SK-N-SH treated with all-trans-retinoic acid at 6 μM for 48 hours (cell line): ENCODE data around the gene PCDHGA11.

Experiments used
- ATAC-seq: fragments of 200-7000 bp; cut with Tn5 transposase; 3 replicates; pipeline ENCODE4 v1.9.1; 2020; ENCODE audit warnings: mild to moderate bottlenecking, moderate library complexity
- ARNTL ChIP-seq: fragments of 450-650 bp; formaldehyde crosslinking; IDR thresholded peaks from 2 replicates; pipeline ENCODE4 v1.5.0; 2020; ENCODE audit warnings: low read depth, mild to moderate bottlenecking, moderate library complexity, borderline replicate concordance
- BACH2 ChIP-seq: fragments of 250-450 bp; sonication (Bioruptor Pico); IDR thresholded peaks from 2 replicates; pipeline ENCODE4 v1.9.0; 2021; ENCODE audit warnings: mild to moderate bottlenecking, borderline replicate concordance
- CSDC2 ChIP-seq: fragments of 250-450 bp; sonication (Bioruptor Pico); IDR thresholded peaks from 2 replicates; pipeline ENCODE4 v1.5.0; 2020; ENCODE audit warnings: mild to moderate bottlenecking, moderate library complexity
- GLIS3 ChIP-seq: fragments of 250-450 bp; sonication (Bioruptor Pico); IDR thresholded peaks from 2 replicates; pipeline ENCODE4 v1.5.0; 2020; ENCODE audit warnings: mild to moderate bottlenecking, moderate library complexity
- OSR1 ChIP-seq: fragments of 250-450 bp; sonication (Bioruptor Pico); IDR thresholded peaks from 2 replicates; pipeline ENCODE4 v1.8.0; 2022; ENCODE audit warnings: moderate library complexity, mild to moderate bottlenecking, inconsistent platforms
- PPARA ChIP-seq: fragments of 250-450 bp; sonication (Bioruptor Pico); IDR thresholded peaks from 2 replicates; pipeline ENCODE4 v1.5.0; 2020; ENCODE audit warnings: mild to moderate bottlenecking, borderline replicate concordance
- RARB ChIP-seq: fragments of 250-450 bp; sonication (Bioruptor Pico); IDR thresholded peaks from 2 replicates; pipeline ENCODE4 v1.8.0; 2021; ENCODE audit warnings: mild to moderate bottlenecking, moderate library complexity
- TCF4 ChIP-seq: fragments of 250-450 bp; sonication (Bioruptor Pico); IDR thresholded peaks from 2 replicates; pipeline ENCODE4 v1.8.0; 2021; ENCODE audit warnings: mild to moderate bottlenecking, moderate library complexity, borderline replicate concordance
- TOX ChIP-seq: fragments of 250-450 bp; sonication (Bioruptor Pico); IDR thresholded peaks from 2 replicates; pipeline ENCODE4 v1.8.0; 2021; ENCODE audit warnings: mild to moderate bottlenecking, moderate library complexity, borderline replicate concordance
- ZC3H10 ChIP-seq: fragments of 250-450 bp; sonication (Bioruptor Pico); IDR thresholded peaks from 2 replicates; pipeline ENCODE4 v1.5.1; 2021; ENCODE audit warnings: mild to moderate bottlenecking, moderate library complexity
- ZFP3 ChIP-seq: fragments of 250-450 bp; sonication (Bioruptor Pico); IDR thresholded peaks from 2 replicates; pipeline ENCODE4 v1.5.0; 2020; ENCODE audit warnings: mild to moderate bottlenecking, moderate library complexity
- ZFP30 ChIP-seq: fragments of 450-650 bp; formaldehyde crosslinking; IDR thresholded peaks from 2 replicates; pipeline ENCODE4 v1.5.0; 2022; ENCODE audit warnings: mild to moderate bottlenecking, moderate library complexity
- ZNF565 ChIP-seq: fragments of 450-650 bp; formaldehyde crosslinking; conservative IDR thresholded peaks from 2 replicates; pipeline ENCODE4 v1.5.0; 2020; ENCODE audit warnings: low read depth, mild to moderate bottlenecking, moderate library complexity
- ZNF70 ChIP-seq: fragments of 450-650 bp; formaldehyde crosslinking; IDR thresholded peaks from 2 replicates; pipeline ENCODE4 v1.5.0; 2020; ENCODE audit warnings: mild to moderate bottlenecking, moderate library complexity
- ZNF8 ChIP-seq: fragments of 450-650 bp; formaldehyde crosslinking; IDR thresholded peaks from 2 replicates; pipeline ENCODE4 v1.5.0; 2020; ENCODE audit warnings: mild to moderate bottlenecking, moderate library complexity
- TF ChIP-seq, protein P1 (sequence below): fragments of 250-450 bp; sonication (Bioruptor Pico); IDR thresholded peaks from 2 replicates; pipeline ENCODE4 v1.5.0; 2020; ENCODE audit warnings: mild to moderate bottlenecking, moderate library complexity
- TF ChIP-seq, protein P2 (sequence below): fragments of 250-450 bp; sonication (Bioruptor Pico); IDR thresholded peaks from 2 replicates; pipeline ENCODE4 v1.5.1; 2021; ENCODE audit warnings: mild to moderate bottlenecking, moderate library complexity
- TF ChIP-seq, protein P3 (sequence below): fragments of 250-450 bp; sonication (Bioruptor Pico); IDR thresholded peaks from 2 replicates; pipeline ENCODE4 v1.5.1; 2020; ENCODE audit warnings: low read depth, mild to moderate bottlenecking, moderate library complexity
- TF ChIP-seq, protein P4 (sequence below): fragments of 250-450 bp; sonication (Bioruptor Pico); IDR thresholded peaks from 2 replicates; pipeline ENCODE4 v1.8.0; 2020; ENCODE audit warnings: mild to moderate bottlenecking, moderate library complexity, borderline replicate concordance

PCDHGA11 gene

DNA sequence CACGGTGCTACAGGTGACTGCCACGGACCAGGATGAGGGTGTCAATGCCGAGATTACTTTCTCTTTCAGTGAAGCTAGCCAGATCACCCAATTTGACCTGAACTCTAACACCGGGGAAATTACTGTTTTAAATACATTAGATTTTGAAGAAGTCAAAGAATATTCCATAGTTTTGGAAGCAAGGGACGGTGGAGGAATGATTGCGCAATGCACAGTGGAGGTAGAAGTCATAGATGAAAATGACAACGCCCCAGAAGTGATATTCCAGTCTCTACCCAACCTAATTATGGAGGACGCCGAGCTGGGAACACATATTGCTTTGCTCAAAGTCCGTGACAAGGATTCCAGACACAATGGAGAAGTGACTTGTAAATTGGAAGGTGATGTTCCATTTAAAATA is 32.2 kb upstream of the PCDHGA11 start:
- no peak for TF ChIP-seq ARNTL (CRISPR knock-in tag)
- TF ChIP-seq, protein P1, sequence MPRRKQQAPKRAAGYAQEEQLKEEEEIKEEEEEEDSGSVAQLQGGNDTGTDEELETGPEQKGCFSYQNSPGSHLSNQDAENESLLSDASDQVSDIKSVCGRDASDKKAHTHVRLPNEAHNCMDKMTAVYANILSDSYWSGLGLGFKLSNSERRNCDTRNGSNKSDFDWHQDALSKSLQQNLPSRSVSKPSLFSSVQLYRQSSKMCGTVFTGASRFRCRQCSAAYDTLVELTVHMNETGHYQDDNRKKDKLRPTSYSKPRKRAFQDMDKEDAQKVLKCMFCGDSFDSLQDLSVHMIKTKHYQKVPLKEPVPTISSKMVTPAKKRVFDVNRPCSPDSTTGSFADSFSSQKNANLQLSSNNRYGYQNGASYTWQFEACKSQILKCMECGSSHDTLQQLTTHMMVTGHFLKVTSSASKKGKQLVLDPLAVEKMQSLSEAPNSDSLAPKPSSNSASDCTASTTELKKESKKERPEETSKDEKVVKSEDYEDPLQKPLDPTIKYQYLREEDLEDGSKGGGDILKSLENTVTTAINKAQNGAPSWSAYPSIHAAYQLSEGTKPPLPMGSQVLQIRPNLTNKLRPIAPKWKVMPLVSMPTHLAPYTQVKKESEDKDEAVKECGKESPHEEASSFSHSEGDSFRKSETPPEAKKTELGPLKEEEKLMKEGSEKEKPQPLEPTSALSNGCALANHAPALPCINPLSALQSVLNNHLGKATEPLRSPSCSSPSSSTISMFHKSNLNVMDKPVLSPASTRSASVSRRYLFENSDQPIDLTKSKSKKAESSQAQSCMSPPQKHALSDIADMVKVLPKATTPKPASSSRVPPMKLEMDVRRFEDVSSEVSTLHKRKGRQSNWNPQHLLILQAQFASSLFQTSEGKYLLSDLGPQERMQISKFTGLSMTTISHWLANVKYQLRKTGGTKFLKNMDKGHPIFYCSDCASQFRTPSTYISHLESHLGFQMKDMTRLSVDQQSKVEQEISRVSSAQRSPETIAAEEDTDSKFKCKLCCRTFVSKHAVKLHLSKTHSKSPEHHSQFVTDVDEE: no peak
- no peak for TF ChIP-seq GLIS3 (CRISPR knock-in tag)
- TF ChIP-seq ZNF70 (CRISPR knock-in tag): no peak
- TF ChIP-seq, protein P2, sequence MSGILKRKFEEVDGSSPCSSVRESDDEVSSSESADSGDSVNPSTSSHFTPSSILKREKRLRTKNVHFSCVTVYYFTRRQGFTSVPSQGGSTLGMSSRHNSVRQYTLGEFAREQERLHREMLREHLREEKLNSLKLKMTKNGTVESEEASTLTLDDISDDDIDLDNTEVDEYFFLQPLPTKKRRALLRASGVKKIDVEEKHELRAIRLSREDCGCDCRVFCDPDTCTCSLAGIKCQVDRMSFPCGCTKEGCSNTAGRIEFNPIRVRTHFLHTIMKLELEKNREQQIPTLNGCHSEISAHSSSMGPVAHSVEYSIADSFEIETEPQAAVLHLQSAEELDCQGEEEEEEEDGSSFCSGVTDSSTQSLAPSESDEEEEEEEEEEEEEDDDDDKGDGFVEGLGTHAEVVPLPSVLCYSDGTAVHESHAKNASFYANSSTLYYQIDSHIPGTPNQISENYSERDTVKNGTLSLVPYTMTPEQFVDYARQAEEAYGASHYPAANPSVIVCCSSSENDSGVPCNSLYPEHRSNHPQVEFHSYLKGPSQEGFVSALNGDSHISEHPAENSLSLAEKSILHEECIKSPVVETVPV: no peak
- no peak for TF ChIP-seq CSDC2 (CRISPR knock-in tag)
- no peak for TF ChIP-seq TOX (CRISPR knock-in tag)
- TF ChIP-seq, protein P3, sequence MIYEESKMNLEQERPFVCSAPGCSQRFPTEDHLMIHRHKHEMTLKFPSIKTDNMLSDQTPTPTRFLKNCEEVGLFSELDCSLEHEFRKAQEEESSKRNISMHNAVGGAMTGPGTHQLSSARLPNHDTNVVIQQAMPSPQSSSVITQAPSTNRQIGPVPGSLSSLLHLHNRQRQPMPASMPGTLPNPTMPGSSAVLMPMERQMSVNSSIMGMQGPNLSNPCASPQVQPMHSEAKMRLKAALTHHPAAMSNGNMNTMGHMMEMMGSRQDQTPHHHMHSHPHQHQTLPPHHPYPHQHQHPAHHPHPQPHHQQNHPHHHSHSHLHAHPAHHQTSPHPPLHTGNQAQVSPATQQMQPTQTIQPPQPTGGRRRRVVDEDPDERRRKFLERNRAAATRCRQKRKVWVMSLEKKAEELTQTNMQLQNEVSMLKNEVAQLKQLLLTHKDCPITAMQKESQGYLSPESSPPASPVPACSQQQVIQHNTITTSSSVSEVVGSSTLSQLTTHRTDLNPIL (CRISPR knock-in tag): no peak
- no peak for TF ChIP-seq OSR1
- TF ChIP-seq ZNF565 (CRISPR knock-in tag): no peak
- no peak for TF ChIP-seq BACH2 (CRISPR knock-in tag)
- TF ChIP-seq, protein P4, sequence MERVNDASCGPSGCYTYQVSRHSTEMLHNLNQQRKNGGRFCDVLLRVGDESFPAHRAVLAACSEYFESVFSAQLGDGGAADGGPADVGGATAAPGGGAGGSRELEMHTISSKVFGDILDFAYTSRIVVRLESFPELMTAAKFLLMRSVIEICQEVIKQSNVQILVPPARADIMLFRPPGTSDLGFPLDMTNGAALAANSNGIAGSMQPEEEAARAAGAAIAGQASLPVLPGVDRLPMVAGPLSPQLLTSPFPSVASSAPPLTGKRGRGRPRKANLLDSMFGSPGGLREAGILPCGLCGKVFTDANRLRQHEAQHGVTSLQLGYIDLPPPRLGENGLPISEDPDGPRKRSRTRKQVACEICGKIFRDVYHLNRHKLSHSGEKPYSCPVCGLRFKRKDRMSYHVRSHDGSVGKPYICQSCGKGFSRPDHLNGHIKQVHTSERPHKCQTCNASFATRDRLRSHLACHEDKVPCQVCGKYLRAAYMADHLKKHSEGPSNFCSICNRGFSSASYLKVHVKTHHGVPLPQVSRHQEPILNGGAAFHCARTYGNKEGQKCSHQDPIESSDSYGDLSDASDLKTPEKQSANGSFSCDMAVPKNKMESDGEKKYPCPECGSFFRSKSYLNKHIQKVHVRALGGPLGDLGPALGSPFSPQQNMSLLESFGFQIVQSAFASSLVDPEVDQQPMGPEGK (CRISPR knock-in tag): no peak
- no peak for TF ChIP-seq ZC3H10
- no peak for TF ChIP-seq ZFP30 (CRISPR knock-in tag)
- TF ChIP-seq TCF4: no peak
- no peak for ATAC-seq

DNA sequence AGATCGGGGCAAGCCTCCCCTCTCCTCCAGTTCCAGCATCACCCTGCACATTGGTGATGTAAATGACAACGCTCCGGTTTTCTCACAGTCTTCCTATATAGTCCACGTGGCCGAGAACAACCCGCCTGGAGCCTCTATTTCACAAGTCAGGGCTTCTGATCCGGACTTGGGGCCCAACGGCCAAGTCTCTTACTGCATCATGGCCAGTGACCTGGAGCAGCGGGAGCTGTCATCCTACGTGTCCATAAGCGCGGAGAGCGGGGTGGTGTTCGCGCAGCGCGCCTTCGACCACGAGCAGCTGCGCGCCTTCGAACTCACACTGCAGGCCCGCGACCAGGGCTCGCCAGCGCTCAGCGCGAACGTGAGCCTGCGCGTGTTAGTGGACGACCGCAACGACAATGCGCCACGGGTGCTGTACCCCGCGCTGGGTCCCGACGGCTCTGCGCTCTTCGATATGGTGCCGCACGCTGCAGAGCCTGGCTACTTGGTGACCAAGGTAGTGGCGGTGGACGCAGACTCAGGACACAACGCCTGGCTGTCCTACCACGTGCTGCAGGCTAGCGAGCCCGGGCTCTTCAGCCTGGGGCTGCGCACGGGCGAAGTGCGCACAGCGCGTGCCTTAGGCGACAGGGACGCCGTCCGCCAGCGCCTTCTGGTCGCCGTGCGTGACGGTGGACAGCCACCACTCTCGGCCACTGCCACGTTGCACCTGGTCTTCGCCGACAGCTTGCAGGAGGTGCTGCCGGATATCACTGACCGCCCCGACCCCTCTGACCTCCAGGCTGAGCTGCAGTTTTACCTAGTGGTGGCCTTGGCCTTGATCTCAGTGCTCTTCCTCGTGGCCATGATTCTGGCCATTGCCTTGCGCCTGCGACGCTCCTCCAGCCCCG is 31.5 kb upstream of the PCDHGA11 start:
- no peak for ATAC-seq
- TF ChIP-seq PPARA (CRISPR knock-in tag) (no peak), CSDC2 (CRISPR knock-in tag) (no peak), OSR1 (no peak), BACH2 (CRISPR knock-in tag) (no peak), ZNF565 (CRISPR knock-in tag) (no peak), ZNF8 (CRISPR knock-in tag) (no peak), TCF4 (no peak), RARB (CRISPR knock-in tag) (no peak), GLIS3 (CRISPR knock-in tag) (no peak), ZFP30 (CRISPR knock-in tag) (no peak), ZFP3 (CRISPR knock-in tag) (no peak)
- TF ChIP-seq, protein P2: no peak
- TF ChIP-seq, protein P1: no peak
- TF ChIP-seq, protein P4 (CRISPR knock-in tag): no peak
- TF ChIP-seq, all 23 proteins: peak for 0
